ENCODE measurements around the gene TLL2.

DNA sequence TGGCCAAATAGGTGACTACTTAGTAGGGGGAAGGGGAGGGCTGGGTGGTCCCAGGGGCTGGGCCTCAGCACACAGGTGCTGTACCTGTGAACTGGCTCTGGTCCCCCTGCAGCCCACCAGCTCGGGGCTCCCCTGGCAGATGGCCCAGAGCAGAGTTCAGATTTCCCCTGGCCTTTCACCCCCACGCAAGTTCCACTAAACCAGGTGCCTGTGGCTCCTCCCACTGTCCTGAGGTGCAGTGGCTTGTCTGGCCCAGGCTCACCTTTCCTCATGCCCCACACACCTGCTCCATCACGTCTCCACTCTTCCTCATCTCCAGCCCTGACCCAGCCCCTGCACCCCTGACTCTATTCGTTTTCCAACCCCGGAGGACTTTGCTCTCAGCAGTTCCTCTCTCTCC, 107.6 kb downstream of the TLL2 start:
- no peak for TF ChIP-seq CTCF (IDR thresholded peaks at IDR 0.05)
- TF ChIP-seq POLR2A (IDR thresholded peaks at IDR 0.05): no peak
- TF ChIP-seq POLR2AphosphoS5 (IDR thresholded peaks at IDR 0.05): no peak
